GM18498 (cell line): ENCODE data around the gene TMIGD2.
"Not testable (repeated sequence)": the region's sequence is repeated elsewhere in the genome, so short reads cannot be mapped to it uniquely, and the experiment has no call there.

ENCODE experiments used
- ATAC-seq: cut with Tn5 transposase; IDR thresholded peaks from one replicate; pipeline ENCODE4 v1.9.1; 2021; ENCODE audit warnings: mild to moderate bottlenecking, moderate library complexity; ENCODE audit not compliant: unreplicated experiment

The TMIGD2 gene

GRCh38 chr19:4302243-4302640, at the start of gene TMIGD2:
TSS of gene TMIGD2 (minus strand) at chr19:4302389. CDS start at chr19:4302385, 4 bp downstream.
- no peak for ATAC-seq

GRCh38 chr19:4350726-4351125, 48.5 kb upstream of the TMIGD2 start:
- ATAC-seq = no peak

- no peak for ATAC-seq
These were observed 47.9 kb upstream of the TMIGD2 start for GRCh38 chr19:4350111-4350510.

GRCh38 chr19:4349225-4349624, 47.0 kb upstream of the TMIGD2 start:
- not testable (repeated sequence) for ATAC-seq

- ATAC-seq = no peak
These were observed 45.3 kb upstream of the TMIGD2 start for GRCh38 chr19:4347521-4347920.

GRCh38 chr19:4346020-4346383, 43.8 kb upstream of the TMIGD2 start:
- ATAC-seq = no peak

GRCh38 chr19:4345342-4346019, 43.3 kb upstream of the TMIGD2 start:
- no peak for ATAC-seq

GRCh38 chr19:4343370-4344307, 41.5 kb upstream of the TMIGD2 start, which contains the start of gene MPND:
TSS of gene MPND (plus strand) at chr19:4343562. CDS start at chr19:4343594, 32 bp downstream.
- ATAC-seq = peak; percentile 63

- ATAC-seq = peak; percentile 85
These were observed 40.6 kb upstream of the TMIGD2 start for GRCh38 chr19:4342615-4343369.

- ATAC-seq = no peak
These were observed 40.1 kb upstream of the TMIGD2 start for GRCh38 chr19:4342314-4342614.

GRCh38 chr19:4338441-4339355, 36.5 kb upstream of the TMIGD2 start, which contains the start of gene STAP2:
TSS of gene STAP2 (minus strand) at chr19:4338827. CDS start at chr19:4338753, 74 bp downstream.
- ATAC-seq = no peak

- ATAC-seq = no peak
These were observed 35.8 kb upstream of the TMIGD2 start for GRCh38 chr19:4337906-4338440.

- no peak for ATAC-seq
These were observed 32.9 kb upstream of the TMIGD2 start for GRCh38 chr19:4334929-4335570.

- no peak for ATAC-seq
These were observed 27.7 kb upstream of the TMIGD2 start for GRCh38 chr19:4329858-4330257.

- not testable (repeated sequence) for ATAC-seq
These were observed 26.9 kb upstream of the TMIGD2 start for GRCh38 chr19:4328991-4329681.

GRCh38 chr19:4328243-4328990, 26.2 kb upstream of the TMIGD2 start:
- peak; percentile 73 for ATAC-seq

GRCh38 chr19:4327877-4328242, 25.7 kb upstream of the TMIGD2 start:
- no peak for ATAC-seq

- ATAC-seq = no peak
These were observed 25.2 kb upstream of the TMIGD2 start for GRCh38 chr19:4327252-4327876.
